ENCODE measurements around the gene LCN2. TPM values are rescaled to one million over a fixed set of nuclear protein-coding genes. Genes with fewer than 3 reads are reported as not detected.

LCN2 gene
- total and polyA plus RNA-seq, 9 of the 15 experiments (the other 6 are each of a cell fraction or from before 2014, with no cell fraction given), result 0.10 to 1.2 (median 0.44) TPM; not detected in 1

GRCh38 chr9:128150594-128151308 is 1.5 kb downstream of the LCN2 start:
- ATAC-seq (peak; percentile 94), FAIRE-seq (peak; percentile 97), DNase-seq (ENCODE audit: extremely low read depth in 1 of 4, low spot score in 3 of 4) (peak; percentile 93 to 99 (median 96))
- Histone ChIP-seq H3K36me3 (ENCODE audit: control insufficient read depth, insufficient read depth, low read length) (no peaks in the 10 kb centered on the region), H3K9me1 (ENCODE audit: control insufficient read depth, insufficient read depth, low read length) (peaks cover 8% of the 10 kb centered on the region), H3K9ac (ENCODE audit: insufficient read depth in 1 of 2, low read depth in 2 of 2, low read length in 2 of 2) (peak overlapping the region; percentile 10 to 82), H2AFZ (ENCODE audit: low read depth, low read length) (peak overlapping the region; percentile 94), H3K27ac (ENCODE audit: extremely low read depth, low read depth, low read length) (peak overlapping the region; percentile 9; the same call in 1 of the 3 replicates), H3K79me2 (ENCODE audit: control insufficient read depth, insufficient read depth, low read length) (no peaks in the 10 kb centered on the region), H4K20me1 (replicated peaks; ENCODE audit: control insufficient read depth, insufficient read depth, low read length) (no peaks in the 10 kb centered on the region), H3K27me3 (ENCODE audit: control insufficient read depth in 2 of 2, insufficient read depth in 2 of 2, low read length in 2 of 2) (no peaks in the 10 kb centered on the region), H3K4me2 (ENCODE audit: insufficient read depth, low read length) (peak overlapping the region; percentile 61), H3K9me3 (replicated peaks; ENCODE audit: control insufficient read depth, insufficient read depth, low read depth, low read length) (no peaks in the 10 kb centered on the region), H3K4me1 (replicated peaks in 1 of 2; ENCODE audit: control insufficient read depth in 2 of 2, insufficient read depth in 2 of 2, low read length in 2 of 2) (peaks cover 17 to 71% of the 10 kb centered on the region in 2 experiments), H3K4me3 (no peak overlapping the region)
- ChIA-PET POLR2A (interaction anchor here (0.5 to 3.6 kb wide), 11 partner anchors 10 to 72 kb away, joined by 3 to 37 read pairs (median 4); partner anchors contain the start of gene BBLN), CTCF (ENCODE audit: low intra/inter-chr PET ratio) (no interaction called here)
- intact Hi-C loops (cut with micrococcal nuclease), result no loop called here
- in situ Hi-C loops (cut with MboI), result no loop called here
- BruUV-seq (replicated peaks), result no TSS peak
- 45% methylated on average over 19 of the region's 19 CpGs for WGBS (ENCODE audit: insufficient coverage, low coverage, missing lambda C conversion rate)
- no peak for TF ChIP-seq ZNF449 (CRISPR knock-in tag; IDR thresholded peaks at IDR 0.05)
- no peak for TF ChIP-seq ZNF695 (CRISPR knock-in tag; IDR thresholded peaks at IDR 0.05)
- no peak for TF ChIP-seq JUNB (CRISPR knock-in tag; conservative IDR thresholded peaks at IDR 0.05)
- peak in 1 of 2 experiments; percentile 82; a peak in 1 of 3 replicates for TF ChIP-seq CBX3 (IDR thresholded peaks at IDR 0.05; ENCODE audit: borderline replicate concordance in 1 of 2, low read length in 2 of 2)
- no peak for TF ChIP-seq MLX (CRISPR knock-in tag; conservative IDR thresholded peaks at IDR 0.05)
- TF ChIP-seq ZNF354B (CRISPR knock-in tag; IDR thresholded peaks at IDR 0.05), result no peak
- no peak for TF ChIP-seq ZNF12 (CRISPR knock-in tag; IDR thresholded peaks at IDR 0.05)
- no peak for TF ChIP-seq ZNF197 (CRISPR knock-in tag; IDR thresholded peaks at IDR 0.05; ENCODE audit: low read depth)
- no peak for TF ChIP-seq ZNF133 (CRISPR knock-in tag; IDR thresholded peaks at IDR 0.05)
- TF ChIP-seq ARHGAP35 (IDR thresholded peaks at IDR 0.05; ENCODE audit: partially characterized antibody), result no peak
- no peak for TF ChIP-seq SLC30A9 (CRISPR knock-in tag; IDR thresholded peaks at IDR 0.05)
- TF ChIP-seq HNRNPLL (IDR thresholded peaks at IDR 0.05; ENCODE audit: low read depth, low read length, poor library complexity, severe bottlenecking), result peak; percentile 29
- TF ChIP-seq GATA2 (CRISPR knock-in tag; IDR thresholded peaks at IDR 0.05), result no peak
- no peak for TF ChIP-seq NR4A1 (CRISPR knock-in tag; IDR thresholded peaks at IDR 0.05)
- TF ChIP-seq NR4A1 (tag; IDR thresholded peaks at IDR 0.05), result 0 out of 2 replicates have a peak, but pooled peaks have one; percentile 10
- no peak for TF ChIP-seq NR2C2 (CRISPR knock-in tag; IDR thresholded peaks at IDR 0.05)
- no peak for TF ChIP-seq NR2C2 (tag; IDR thresholded peaks at IDR 0.05)
- 0 out of 4 replicates have a peak, but pooled peaks of 1 of the 2 experiments have one; percentile 18 for TF ChIP-seq TBL1XR1 (IDR thresholded peaks at IDR 0.05; ENCODE audit: low read length in 2 of 2)
- TF ChIP-seq SMARCA5 (IDR thresholded peaks at IDR 0.05), result peak; percentile 52; the same call in 1 of the 2 replicates
- peak; percentile 16 for TF ChIP-seq WHSC1 (IDR thresholded peaks at IDR 0.05; ENCODE audit: low read length)
- peak; percentile 89 for TF ChIP-seq ZBTB7A (IDR thresholded peaks at IDR 0.05; ENCODE audit: borderline replicate concordance, control insufficient read depth, low read depth, low read length)
- no peak for TF ChIP-seq KDM1A (IDR thresholded peaks at IDR 0.05)
